ENCODE results near the gene NPHP4. TPM values are rescaled to one million over a fixed set of nuclear protein-coding genes. Genes with fewer than 3 reads are reported as not detected.

NPHP4 gene
- polyA plus RNA-seq, 2 of the 4 experiments (the other 2 are of a cell fraction): 2.9 to 5.1 TPM

DNA sequence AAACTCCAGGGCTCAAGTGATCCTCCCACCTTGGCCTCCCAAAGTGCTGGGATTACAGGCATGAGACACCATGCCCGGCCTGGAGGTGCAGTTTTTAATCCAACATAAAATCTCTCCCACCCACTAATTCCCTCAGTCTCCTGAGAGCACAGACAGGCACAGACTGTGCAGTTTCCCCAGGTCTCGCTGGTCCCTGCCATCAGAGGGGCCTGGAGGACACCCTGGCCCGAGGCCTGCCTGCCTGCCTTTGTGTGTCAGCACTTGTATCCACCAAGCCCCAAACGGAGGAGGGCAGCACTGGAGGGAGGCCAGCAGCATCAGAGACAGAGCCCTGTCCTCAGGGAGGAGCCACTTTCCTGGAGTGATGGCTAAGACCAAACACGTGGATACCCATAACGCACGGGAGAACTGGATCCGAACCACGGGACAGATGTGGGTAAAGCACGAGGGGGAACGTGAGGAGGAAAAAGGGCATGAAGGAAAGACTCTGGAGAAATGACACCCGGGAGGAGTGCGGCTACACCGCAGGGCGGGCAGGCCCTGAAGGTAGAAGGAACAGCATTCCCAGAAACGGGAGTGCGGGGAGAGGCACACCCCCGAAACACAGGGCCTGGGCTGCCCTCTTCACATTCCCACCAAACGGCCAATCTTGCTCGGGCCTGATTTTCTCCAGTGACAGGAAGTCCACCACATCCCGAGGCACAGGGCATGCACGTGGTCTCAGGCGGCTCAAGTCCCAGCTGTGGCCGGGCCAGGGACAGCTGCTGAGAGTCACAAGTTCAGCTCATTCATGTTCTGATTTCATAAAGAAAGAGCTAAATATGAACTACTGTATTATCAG is 29.7 kb downstream of the NPHP4 start (continued):
- TF ChIP-seq, protein P1, sequence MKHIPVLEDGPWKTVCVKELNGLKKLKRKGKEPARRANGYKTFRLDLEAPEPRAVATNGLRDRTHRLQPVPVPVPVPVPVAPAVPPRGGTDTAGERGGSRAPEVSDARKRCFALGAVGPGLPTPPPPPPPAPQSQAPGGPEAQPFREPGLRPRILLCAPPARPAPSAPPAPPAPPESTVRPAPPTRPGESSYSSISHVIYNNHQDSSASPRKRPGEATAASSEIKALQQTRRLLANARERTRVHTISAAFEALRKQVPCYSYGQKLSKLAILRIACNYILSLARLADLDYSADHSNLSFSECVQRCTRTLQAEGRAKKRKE (CRISPR knock-in tag; IDR thresholded peaks at IDR 0.05; ENCODE audit: low read depth): no peak
- no peak for TF ChIP-seq GATA3 (IDR thresholded peaks at IDR 0.05; ENCODE audit: borderline replicate concordance)

DNA sequence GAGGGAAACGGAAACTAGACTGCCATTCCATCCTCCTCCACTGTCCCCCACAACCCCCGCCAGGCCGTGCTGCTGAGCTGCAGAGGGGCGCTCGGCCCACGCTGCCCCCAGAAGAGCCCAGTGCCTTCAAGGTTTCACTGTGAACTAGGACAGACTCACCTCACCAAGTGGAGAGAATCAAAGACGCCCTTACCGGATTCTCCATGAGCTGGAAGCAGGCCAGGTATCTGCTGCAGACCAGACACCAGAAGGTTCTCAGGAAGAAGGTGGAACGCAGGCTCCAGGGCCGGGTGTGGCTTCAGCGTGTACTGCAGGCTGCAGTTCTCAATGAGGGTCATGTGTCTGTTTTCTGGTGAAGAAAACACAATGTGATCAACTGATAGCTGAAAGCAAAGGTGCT is 30.6 kb downstream of the NPHP4 start:
- ATAC-seq: no peak
- DNase-seq (ENCODE audit: low read depth in 1 of 2, low spot score in 1 of 2): no peak
- H3K4me2 ChIP-seq: no peak overlapping the region
- no peak overlapping the region for H3K4me3 ChIP-seq
- POLR2A ChIA-PET: no interaction called here
- no peaks in the 10 kb centered on the region for H3K4me1 ChIP-seq
- CTCF ChIA-PET: interaction anchor here (1.1 kb wide), 1 partner anchor 451 kb away, joined by 5 read pairs; no protein-coding TSS in a partner anchor
- FAIRE-seq: no peak
- TF ChIP-seq MAZ (IDR thresholded peaks at IDR 0.05; ENCODE audit: borderline replicate concordance, low read depth, low read length) (no peak), HOXA7 (CRISPR knock-in tag; IDR thresholded peaks at IDR 0.05) (no peak), ZC3H11A (IDR thresholded peaks at IDR 0.05) (no peak), RAD21 (conservative IDR thresholded peaks at IDR 0.05 in 1 of 2, IDR thresholded peaks at IDR 0.05 in 1 of 2) (no peak), RCOR1 (IDR thresholded peaks at IDR 0.05; ENCODE audit: low read depth, low read length) (no peak), POLR2AphosphoS2 (conservative IDR thresholded peaks at IDR 0.05; ENCODE audit: low read length) (no peak), BHLHE40 (IDR thresholded peaks at IDR 0.05; ENCODE audit: low read depth, low read length) (no peak)
- TF ChIP-seq, protein P2, sequence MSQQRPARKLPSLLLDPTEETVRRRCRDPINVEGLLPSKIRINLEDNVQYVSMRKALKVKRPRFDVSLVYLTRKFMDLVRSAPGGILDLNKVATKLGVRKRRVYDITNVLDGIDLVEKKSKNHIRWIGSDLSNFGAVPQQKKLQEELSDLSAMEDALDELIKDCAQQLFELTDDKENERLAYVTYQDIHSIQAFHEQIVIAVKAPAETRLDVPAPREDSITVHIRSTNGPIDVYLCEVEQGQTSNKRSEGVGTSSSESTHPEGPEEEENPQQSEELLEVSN (IDR thresholded peaks at IDR 0.05; ENCODE audit: borderline replicate concordance, low read depth): no peak
- H3K27ac ChIP-seq: no peak overlapping the region
- H3K9me3 ChIP-seq: no peaks in the 10 kb centered on the region
- WGBS (ENCODE audit: missing lambda C conversion rate): 91% methylated on average over 9 of the region's 11 CpGs

DNA sequence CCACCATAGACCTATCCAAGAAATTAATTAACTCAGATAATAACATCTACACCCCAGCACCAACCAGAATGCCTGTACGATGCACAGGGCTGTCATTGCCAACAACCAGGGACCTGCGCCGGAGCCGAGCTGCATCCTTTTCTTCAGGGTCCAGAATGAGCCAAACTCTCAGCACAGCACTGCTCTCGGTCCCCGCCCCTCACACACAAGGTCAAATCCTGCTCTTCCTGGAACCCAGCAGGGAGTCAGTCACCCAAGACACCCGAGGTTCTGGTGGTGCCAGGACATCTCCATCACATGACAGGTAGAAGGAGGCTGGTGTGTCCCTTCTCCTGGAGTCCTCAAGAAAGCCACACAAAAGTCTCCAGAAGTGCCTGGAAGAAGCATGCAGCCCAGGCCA is 31.9 kb downstream of the NPHP4 start:
- WGBS (ENCODE audit: missing lambda C conversion rate): 82% methylated on average over 6 of the region's 7 CpGs
- CTCF ChIA-PET: no interaction called here
- no peak overlapping the region for H3K4me2 ChIP-seq
- H3K4me1 ChIP-seq: no peaks in the 10 kb centered on the region
- H3K9me3 ChIP-seq: no peaks in the 10 kb centered on the region
- ATAC-seq (no peak), FAIRE-seq (no peak), DNase-seq (ENCODE audit: low read depth in 1 of 2, low spot score in 1 of 2) (no peak)
- H3K27ac ChIP-seq: no peak overlapping the region
- POLR2A ChIA-PET: no interaction called here
- H3K4me3 ChIP-seq: no peak overlapping the region
- TF ChIP-seq CBX8 (IDR thresholded peaks at IDR 0.05) (no peak), POLR2A (IDR thresholded peaks at IDR 0.05; ENCODE audit: low read length) (no peak), HOXB5 (CRISPR knock-in tag; IDR thresholded peaks at IDR 0.05) (no peak), HOXB13 (CRISPR knock-in tag; IDR thresholded peaks at IDR 0.05; ENCODE audit: low read depth) (no peak), RNF2 (IDR thresholded peaks at IDR 0.05; ENCODE audit: borderline replicate concordance, low read depth) (no peak), KDM5A (IDR thresholded peaks at IDR 0.05) (no peak), HDAC2 (IDR thresholded peaks at IDR 0.05) (no peak), CHD2 (IDR thresholded peaks at IDR 0.05; ENCODE audit: low read length, partially characterized antibody) (no peak), EP300 (IDR thresholded peaks at IDR 0.05) (no peak), TFCP2L1 (CRISPR knock-in tag; IDR thresholded peaks at IDR 0.05) (no peak), EHF (CRISPR knock-in tag; IDR thresholded peaks at IDR 0.05) (no peak), NFE2L2 (conservative IDR thresholded peaks at IDR 0.05; ENCODE audit: low read length) (no peak), CHD4 (IDR thresholded peaks at IDR 0.05; ENCODE audit: borderline replicate concordance) (no peak), FOSL2 (IDR thresholded peaks at IDR 0.05) (no peak), FOSL2 (CRISPR knock-in tag; IDR thresholded peaks at IDR 0.05) (no peak), BHLHE40 (IDR thresholded peaks at IDR 0.05; ENCODE audit: low read depth, low read length) (no peak)
- TF ChIP-seq, protein P3, sequence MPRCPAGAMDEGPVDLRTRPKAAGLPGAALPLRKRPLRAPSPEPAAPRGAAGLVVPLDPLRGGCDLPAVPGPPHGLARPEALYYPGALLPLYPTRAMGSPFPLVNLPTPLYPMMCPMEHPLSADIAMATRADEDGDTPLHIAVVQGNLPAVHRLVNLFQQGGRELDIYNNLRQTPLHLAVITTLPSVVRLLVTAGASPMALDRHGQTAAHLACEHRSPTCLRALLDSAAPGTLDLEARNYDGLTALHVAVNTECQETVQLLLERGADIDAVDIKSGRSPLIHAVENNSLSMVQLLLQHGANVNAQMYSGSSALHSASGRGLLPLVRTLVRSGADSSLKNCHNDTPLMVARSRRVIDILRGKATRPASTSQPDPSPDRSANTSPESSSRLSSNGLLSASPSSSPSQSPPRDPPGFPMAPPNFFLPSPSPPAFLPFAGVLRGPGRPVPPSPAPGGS (IDR thresholded peaks at IDR 0.05): no peak
- TF ChIP-seq, protein P4, sequence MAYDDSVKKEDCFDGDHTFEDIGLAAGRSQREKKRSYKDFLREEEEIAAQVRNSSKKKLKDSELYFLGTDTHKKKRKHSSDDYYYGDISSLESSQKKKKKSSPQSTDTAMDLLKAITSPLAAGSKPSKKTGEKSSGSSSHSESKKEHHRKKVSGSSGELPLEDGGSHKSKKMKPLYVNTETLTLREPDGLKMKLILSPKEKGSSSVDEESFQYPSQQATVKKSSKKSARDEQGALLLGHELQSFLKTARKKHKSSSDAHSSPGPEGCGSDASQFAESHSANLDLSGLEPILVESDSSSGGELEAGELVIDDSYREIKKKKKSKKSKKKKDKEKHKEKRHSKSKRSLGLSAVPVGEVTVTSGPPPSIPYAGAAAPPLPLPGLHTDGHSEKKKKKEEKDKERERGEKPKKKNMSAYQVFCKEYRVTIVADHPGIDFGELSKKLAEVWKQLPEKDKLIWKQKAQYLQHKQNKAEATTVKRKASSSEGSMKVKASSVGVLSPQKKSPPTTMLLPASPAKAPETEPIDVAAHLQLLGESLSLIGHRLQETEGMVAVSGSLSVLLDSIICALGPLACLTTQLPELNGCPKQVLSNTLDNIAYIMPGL (CRISPR knock-in tag; IDR thresholded peaks at IDR 0.05; ENCODE audit: borderline replicate concordance): no peak
- TF ChIP-seq, protein P1 (CRISPR knock-in tag; IDR thresholded peaks at IDR 0.05; ENCODE audit: low read depth): no peak
